K562 (cell line): ENCODE data around the gene NFATC3. TPM values are rescaled to one million over a fixed set of nuclear protein-coding genes. Genes with fewer than 3 reads are reported as not detected.

Source experiments
- ATAC-seq: fragments of 200-7000 bp; cut with Tn5 transposase; 3 replicates; pipeline ENCODE4 v1.9.1; 2020; ENCODE audit warnings: moderate library complexity
- BruUV-seq: library from RNA; stranded (reverse); fragments of 400-500 nt; replicated peaks from 2 replicates; lab custom pipeline; 2021; lab: Mats Ljungman, UMichigan
- CTCF ChIA-PET: fragments of 300-600 bp; formaldehyde crosslinking; extraction: SDS; loops from one replicate; lab custom pipeline; 2021; ENCODE audit warnings: low intra/inter-chr PET ratio; lab: Yijun Ruan, JAX
- POLR2A ChIA-PET: fragments of 300-600, 350-650 bp; sonication (Branson Sonifier 250); formaldehyde crosslinking; extraction: SDS; loops from one replicate; lab custom pipeline; 2021; ENCODE audit warnings: antibody characterized with exemption, inconsistent platforms; lab: Yijun Ruan, JAX
- DNase-seq, 4 experiments: peaks; one replicate each; pipeline versions ENCODE4 v3.0.0 to v3.0.0-alpha.2; 2011 to 2018; ENCODE audit warnings: low spot score in 3 of 4, mixed read lengths in 3 of 4; ENCODE audit errors: extremely low read depth in 1 of 4
- FAIRE-seq: peaks from 2 replicates; lab custom pipeline; 2011; peaks lifted over from hg19 to GRCh38; lab: Jason Lieb, UNC
- H2AFZ ChIP-seq: 2 replicates; pipeline ENCODE4 v1.6.0; 2011; ENCODE audit warnings: low read depth, low read length, control low read depth, inconsistent platforms
- H3K27ac ChIP-seq: fragments of 200-600 bp; 3 replicates; pipeline ENCODE4 v1.8.0; 2011; ENCODE audit warnings: low read depth, mild to moderate bottlenecking, control low read depth, inconsistent platforms, low read length, moderate library complexity, mixed read lengths; ENCODE audit errors: extremely low read depth
- H3K27me3 ChIP-seq, 2 experiments: fragments of 300-600 bp in 1 of 2; 2 replicates in 1 of 2; 3 replicates in 1 of 2; pipeline versions ENCODE4 v1.6.0 to v1.8.0; 2011; ENCODE audit warnings: inconsistent platforms in 2 of 2, low read length in 2 of 2, mild to moderate bottlenecking in 1 of 2, mixed read lengths in 1 of 2, moderate library complexity in 1 of 2; ENCODE audit not compliant: control insufficient read depth in 2 of 2, insufficient read depth in 2 of 2
- H3K36me3 ChIP-seq: fragments of 300-600 bp; 3 replicates; pipeline ENCODE4 v1.8.0; 2011; ENCODE audit warnings: mild to moderate bottlenecking, low read length, inconsistent platforms; ENCODE audit not compliant: control insufficient read depth, insufficient read depth
- H3K4me1 ChIP-seq, 2 experiments: fragments of 200-600 bp in 1 of 2; replicated peaks in 1 of 2; 2 replicates in 1 of 2; 3 replicates in 1 of 2; pipeline versions ENCODE4 v1.5.1 to v1.8.0; 2011; ENCODE audit warnings: inconsistent platforms in 2 of 2, low read length in 2 of 2, mild to moderate bottlenecking in 1 of 2, mixed read lengths in 1 of 2, moderate library complexity in 1 of 2; ENCODE audit not compliant: control insufficient read depth in 2 of 2, insufficient read depth in 2 of 2
- H3K4me2 ChIP-seq: 2 replicates; pipeline ENCODE4 v1.6.1; 2011; ENCODE audit warnings: low read length, control low read depth, inconsistent platforms, mixed read lengths; ENCODE audit not compliant: insufficient read depth
- H3K4me3 ChIP-seq: fragments of 200-600 bp; sonication (generic), shearing (Covaris generic); 2 replicates; pipeline ENCODE4 v1.5.1; 2016; ENCODE audit warnings: control low read depth, inconsistent platforms
- H3K79me2 ChIP-seq: fragments of 200-600 bp; 3 replicates; pipeline ENCODE4 v1.8.0; 2011; ENCODE audit warnings: low read length, inconsistent platforms; ENCODE audit not compliant: control insufficient read depth, insufficient read depth
- H3K9ac ChIP-seq, 2 experiments: 2 replicates each; pipeline versions ENCODE4 v1.6.0 to v1.6.1; 2011; ENCODE audit warnings: low read depth in 2 of 2, low read length in 2 of 2, control low read depth in 1 of 2, inconsistent platforms in 1 of 2, mild to moderate bottlenecking in 1 of 2, mixed read lengths in 1 of 2; ENCODE audit not compliant: insufficient read depth in 1 of 2
- H3K9me1 ChIP-seq: one replicate; pipeline ENCODE4 v1.6.0; 2011; ENCODE audit warnings: inconsistent platforms, mild to moderate bottlenecking, low read length, moderate library complexity; ENCODE audit not compliant: control insufficient read depth, insufficient read depth
- H3K9me3 ChIP-seq: replicated peaks from 2 replicates; pipeline ENCODE4 v1.5.1; 2011; ENCODE audit warnings: low read depth, low read length, inconsistent platforms; ENCODE audit not compliant: control insufficient read depth, insufficient read depth
- H4K20me1 ChIP-seq: replicated peaks from 2 replicates; pipeline ENCODE4 v1.6.1; 2011; ENCODE audit warnings: low read length, inconsistent platforms, mixed read lengths; ENCODE audit not compliant: control insufficient read depth, insufficient read depth
- ATF1 ChIP-seq, 2 experiments: fragments of 450-650 bp in 1 of 2; IDR thresholded peaks; 2 replicates each; pipeline ENCODE4 v1.6.1; 2016; ENCODE audit warnings: missing compliant biosample characterization in 1 of 2, missing genetic modification characterization in 1 of 2
- MXI1 ChIP-seq: IDR thresholded peaks from 2 replicates; pipeline ENCODE4 v1.6.1; 2011; ENCODE audit warnings: low read depth, mild to moderate bottlenecking, improper control_type of control experiment, low read length
- POLR2G ChIP-seq: fragments of 200-400 bp; formaldehyde crosslinking; IDR thresholded peaks from 2 replicates; pipeline ENCODE4 v1.6.1; 2017; ENCODE audit warnings: low read depth, mild to moderate bottlenecking, antibody characterized with exemption, low read length, moderate library complexity
- TAF1 ChIP-seq: IDR thresholded peaks from 2 replicates; pipeline ENCODE4 v1.6.1; 2011; ENCODE audit warnings: mild to moderate bottlenecking, low read length, moderate library complexity; ENCODE audit not compliant: insufficient read depth, control insufficient read depth, severe bottlenecking; ENCODE audit errors: extremely low read depth
- TBP ChIP-seq: optimal IDR thresholded peaks from 2 replicates; pipeline ENCODE3; 2011; ENCODE audit warnings: low read depth, low read length, improper control_type of control experiment
- WGBS: fragments of 100-300 bp; shearing (Covaris generic); methylation state at CpG from one replicate; pipeline ENCODE4 v1.1.6; 2016; ENCODE audit warnings: low coverage, mixed read lengths; ENCODE audit not compliant: insufficient coverage; ENCODE audit errors: missing lambda C conversion rate; 5-methylcytosine and 5-hydroxymethylcytosine counted together
- in situ Hi-C: fragments of 300-500 bp; cut with MboI; formaldehyde crosslinking; loops from 4 replicates; pipeline ENCODE4 v1.15.0; 2018; ENCODE audit warnings: inconsistent platforms, mixed read lengths
- intact Hi-C: fragments of 100-400 bp; cut with micrococcal nuclease; formaldehyde crosslinking; loops from 2 replicates; pipeline ENCODE4 v1.14.2; 2022
- polyA plus RNA-seq, 8 experiments: library from polyadenylated mRNA; depleted of rRNA in 4 of 8; stranded (reverse) in 5 of 8; unstranded in 3 of 8; fragments of >200 nt; fragmentation: Nextera tagmentation in 2 of 8; fragmentation: Illumina TruSeq in 1 of 8; extraction: Ambion mirVana in 2 of 8; extraction: Trizol in 1 of 8; gene quantifications; 2 replicates each; pipeline versions ENCODE4 v1.2.1 to v1.2.3, GENCODE V29; 2011 to 2014; ENCODE audit warnings: inconsistent platforms in 1 of 8, missing spikeins in 1 of 8
- total RNA-seq, 7 experiments: library from RNA; depleted of rRNA in 6 of 7; stranded (reverse); fragments of >200 nt in 6 of 7; fragmentation: Illumina TruSeq in 2 of 7; extraction: Trizol in 2 of 7; gene quantifications; 2 replicates each; pipeline versions ENCODE4 v1.2.1 to v1.2.3, GENCODE V29; 2011 to 2021; ENCODE audit warnings: low replicate concordance in 1 of 7
- TF ChIP-seq, protein P1 (sequence below): fragments of 200-400 bp; formaldehyde crosslinking; IDR thresholded peaks from 2 replicates; pipeline ENCODE4 v1.6.1; 2017; ENCODE audit warnings: mild to moderate bottlenecking, low read depth, low read length, moderate library complexity

The NFATC3 gene
- total and polyA plus RNA-seq, 9 of the 15 experiments (the other 6 are each of a cell fraction or from before 2014, with no cell fraction given): 15.7 to 98.4 (median 59.4) TPM

DNA sequence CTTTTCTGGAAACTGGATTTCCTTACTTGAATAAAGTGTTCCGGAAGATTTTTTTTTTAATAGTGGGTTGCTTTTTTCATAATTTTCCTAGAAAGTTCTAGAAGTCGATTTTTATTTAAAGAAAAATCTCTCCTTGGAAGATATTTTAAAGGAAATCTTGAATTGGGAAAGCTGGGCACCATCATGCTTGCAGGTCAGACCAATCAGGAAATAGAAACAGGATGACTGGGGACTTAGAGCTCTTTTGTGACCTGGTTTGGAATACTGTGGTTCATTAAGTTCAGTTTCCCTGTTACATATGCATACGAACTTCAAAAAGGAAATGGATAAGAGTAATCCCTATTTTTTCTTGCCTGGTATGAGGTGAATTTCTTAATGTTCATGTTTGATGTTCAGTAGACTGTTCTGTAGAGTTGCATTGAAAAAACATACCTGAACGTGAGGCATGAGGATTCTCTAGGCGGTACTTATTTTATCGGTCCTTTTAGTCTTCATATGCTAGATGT, 1.2 kb downstream of the NFATC3 start:
- H3K4me2 ChIP-seq: peak overlapping the region; percentile 83
- H3K4me1 ChIP-seq: peaks cover 29 to 35% of the 10 kb centered on the region in 2 experiments
- H3K9me3 ChIP-seq: no peaks in the 10 kb centered on the region
- H3K27ac ChIP-seq: peak overlapping the region; percentile 85
- ChIA-PET CTCF (no interaction called here), POLR2A (interaction anchor here (1.2 to 4.0 kb wide), 3 partner anchors 12 to 81 kb away, joined by 3 to 33 read pairs (median 4); no protein-coding TSS in a partner anchor)
- in situ Hi-C loops: no loop called here
- H3K4me3 ChIP-seq: peak overlapping the region; percentile 72
- H3K27me3 ChIP-seq: no peaks in the 10 kb centered on the region
- no peaks in the 10 kb centered on the region for H3K9me1 ChIP-seq
- no peak overlapping the region for H2AFZ ChIP-seq
- BruUV-seq: no TSS peak
- DNase-seq (peak in 2 of 4 experiments; percentile 65 to 68), ATAC-seq (peak; percentile 12), FAIRE-seq (peak; percentile 67)
- TF ChIP-seq ATF1 (CRISPR knock-in tag; IDR thresholded peaks at IDR 0.05) (no peak), ATF1 (tag; IDR thresholded peaks at IDR 0.05) (peak; percentile 23), POLR2G (no peak), TAF1 (peak; percentile 19), TBP (peak; percentile 35), MXI1 (peak; percentile 43; the same call in 1 of the 2 replicates)
- TF ChIP-seq, protein P1, sequence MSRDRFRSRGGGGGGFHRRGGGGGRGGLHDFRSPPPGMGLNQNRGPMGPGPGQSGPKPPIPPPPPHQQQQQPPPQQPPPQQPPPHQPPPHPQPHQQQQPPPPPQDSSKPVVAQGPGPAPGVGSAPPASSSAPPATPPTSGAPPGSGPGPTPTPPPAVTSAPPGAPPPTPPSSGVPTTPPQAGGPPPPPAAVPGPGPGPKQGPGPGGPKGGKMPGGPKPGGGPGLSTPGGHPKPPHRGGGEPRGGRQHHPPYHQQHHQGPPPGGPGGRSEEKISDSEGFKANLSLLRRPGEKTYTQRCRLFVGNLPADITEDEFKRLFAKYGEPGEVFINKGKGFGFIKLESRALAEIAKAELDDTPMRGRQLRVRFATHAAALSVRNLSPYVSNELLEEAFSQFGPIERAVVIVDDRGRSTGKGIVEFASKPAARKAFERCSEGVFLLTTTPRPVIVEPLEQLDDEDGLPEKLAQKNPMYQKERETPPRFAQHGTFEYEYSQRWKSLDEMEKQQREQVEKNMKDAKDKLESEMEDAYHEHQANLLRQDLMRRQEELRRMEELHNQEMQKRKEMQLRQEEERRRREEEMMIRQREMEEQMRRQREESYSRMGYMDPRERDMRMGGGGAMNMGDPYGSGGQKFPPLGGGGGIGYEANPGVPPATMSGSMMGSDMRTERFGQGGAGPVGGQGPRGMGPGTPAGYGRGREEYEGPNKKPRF: no peak
- H3K9ac ChIP-seq: peak overlapping the region; percentile 8 to 84; a peak in 3 of 4 replicates
- 0% methylated on average over 6 of the region's 6 CpGs for whole genome bisulfite sequencing
- H3K79me2 ChIP-seq: peaks cover 61% of the 10 kb centered on the region
- intact Hi-C loops: no loop called here
- no peaks in the 10 kb centered on the region; the same call in 2 of the 3 replicates for H3K36me3 ChIP-seq
- H4K20me1 ChIP-seq: no peaks in the 10 kb centered on the region
